ENCODE data around the gene ARHGEF1. TPM values are rescaled to one million over a fixed set of nuclear protein-coding genes. Genes with fewer than 3 reads are reported as not detected.

ARHGEF1 gene
- total and polyA plus RNA-seq, 3 donors from 2014 or later, result 33.2 to 56.3 (median 51.2) TPM

DNA sequence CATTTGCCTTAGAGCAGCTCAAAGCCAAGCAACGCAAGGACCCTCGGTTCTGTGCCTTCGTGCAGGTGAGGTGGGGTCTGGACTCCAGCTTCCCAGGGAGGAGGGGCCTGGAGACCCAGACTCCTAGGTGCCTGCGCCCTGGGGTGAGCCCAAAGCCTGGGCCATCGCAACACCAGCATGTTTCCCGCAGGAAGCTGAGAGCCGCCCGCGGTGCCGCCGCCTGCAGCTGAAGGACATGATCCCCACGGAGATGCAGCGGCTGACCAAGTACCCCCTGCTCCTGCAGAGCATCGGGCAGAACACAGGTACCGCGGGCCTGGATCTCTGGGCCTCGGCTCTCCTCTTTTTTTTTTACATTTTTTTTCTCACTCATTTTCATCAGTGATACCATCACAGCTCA, 19.6 kb downstream of the ARHGEF1 start:
- H3K9me3 ChIP-seq, result no peaks in the 10 kb centered on the region
- TF ChIP-seq POLR2A (IDR thresholded peaks at IDR 0.05), result no peak
- TF ChIP-seq, protein P1, sequence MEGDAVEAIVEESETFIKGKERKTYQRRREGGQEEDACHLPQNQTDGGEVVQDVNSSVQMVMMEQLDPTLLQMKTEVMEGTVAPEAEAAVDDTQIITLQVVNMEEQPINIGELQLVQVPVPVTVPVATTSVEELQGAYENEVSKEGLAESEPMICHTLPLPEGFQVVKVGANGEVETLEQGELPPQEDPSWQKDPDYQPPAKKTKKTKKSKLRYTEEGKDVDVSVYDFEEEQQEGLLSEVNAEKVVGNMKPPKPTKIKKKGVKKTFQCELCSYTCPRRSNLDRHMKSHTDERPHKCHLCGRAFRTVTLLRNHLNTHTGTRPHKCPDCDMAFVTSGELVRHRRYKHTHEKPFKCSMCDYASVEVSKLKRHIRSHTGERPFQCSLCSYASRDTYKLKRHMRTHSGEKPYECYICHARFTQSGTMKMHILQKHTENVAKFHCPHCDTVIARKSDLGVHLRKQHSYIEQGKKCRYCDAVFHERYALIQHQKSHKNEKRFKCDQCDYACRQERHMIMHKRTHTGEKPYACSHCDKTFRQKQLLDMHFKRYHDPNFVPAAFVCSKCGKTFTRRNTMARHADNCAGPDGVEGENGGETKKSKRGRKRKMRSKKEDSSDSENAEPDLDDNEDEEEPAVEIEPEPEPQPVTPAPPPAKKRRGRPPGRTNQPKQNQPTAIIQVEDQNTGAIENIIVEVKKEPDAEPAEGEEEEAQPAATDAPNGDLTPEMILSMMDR (IDR thresholded peaks at IDR 0.05), result no peak
- intact Hi-C loops (cut with DNase I; ENCODE audit: low total_unique reads), result no loop called here
- no peaks in the 10 kb centered on the region for H3K36me3 ChIP-seq (ENCODE audit: low read depth, missing control alignments)
- no peak overlapping the region for H3K4me3 ChIP-seq
- DNase-seq, result no peak
- WGBS, 2 donors, result 88 to 95% methylated on average over 17 of the region's 17 CpGs
- no peaks in the 10 kb centered on the region for H3K27me3 ChIP-seq
- no peak overlapping the region for H3K27ac ChIP-seq
- H3K4me1 ChIP-seq, result no peaks in the 10 kb centered on the region

DNA sequence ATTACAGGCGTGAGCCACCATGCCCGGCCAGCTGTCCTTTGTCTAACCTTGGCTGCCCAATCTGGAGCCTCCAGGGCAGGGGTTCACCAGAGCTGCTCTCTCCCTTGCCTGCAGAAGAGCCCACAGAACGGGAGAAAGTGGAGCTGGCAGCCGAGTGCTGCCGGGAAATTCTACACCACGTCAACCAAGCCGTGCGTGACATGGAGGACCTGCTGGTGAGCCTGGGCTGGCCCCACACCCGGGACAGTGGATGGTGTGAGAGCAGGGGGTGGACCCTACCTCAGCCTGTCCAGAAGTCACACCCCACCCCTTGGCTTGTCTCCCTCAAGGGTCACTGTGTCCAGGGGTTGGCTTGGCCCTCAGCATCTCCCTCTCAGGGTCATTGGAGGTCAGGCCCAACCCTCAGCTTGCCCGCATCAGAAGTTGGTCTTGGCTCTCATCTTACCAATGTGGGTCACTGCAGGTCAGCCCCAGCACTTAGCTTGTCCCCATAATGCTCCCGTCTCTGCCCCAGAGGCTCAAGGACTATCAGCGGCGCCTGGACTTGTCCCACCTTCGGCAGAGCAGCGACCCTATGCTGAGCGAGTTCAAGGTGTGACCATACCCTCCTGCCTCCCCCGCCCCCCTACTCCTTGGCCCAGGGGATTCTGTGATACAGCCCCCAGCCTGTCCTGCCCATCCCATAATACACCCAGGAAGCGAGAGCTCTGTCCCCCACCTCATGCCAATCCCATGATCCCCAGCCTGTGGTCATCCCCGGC, 20.4 kb downstream of the ARHGEF1 start:
- no peaks in the 10 kb centered on the region for H3K27me3 ChIP-seq
- no peaks in the 10 kb centered on the region for H3K36me3 ChIP-seq (ENCODE audit: low read depth, missing control alignments)
- 93 to 95% methylated on average over 13 to 19 of the region's 19 CpGs for WGBS, 2 donors
- H3K4me1 ChIP-seq, result no peaks in the 10 kb centered on the region
- no peak overlapping the region for H3K27ac ChIP-seq
- H3K9me3 ChIP-seq, result no peaks in the 10 kb centered on the region
- no peak overlapping the region for H3K4me3 ChIP-seq
- intact Hi-C loops (cut with DNase I; ENCODE audit: low total_unique reads), result no loop called here
- TF ChIP-seq, protein P1 (IDR thresholded peaks at IDR 0.05), result no peak
- no peak for TF ChIP-seq POLR2A (IDR thresholded peaks at IDR 0.05)
- no peak for DNase-seq

DNA sequence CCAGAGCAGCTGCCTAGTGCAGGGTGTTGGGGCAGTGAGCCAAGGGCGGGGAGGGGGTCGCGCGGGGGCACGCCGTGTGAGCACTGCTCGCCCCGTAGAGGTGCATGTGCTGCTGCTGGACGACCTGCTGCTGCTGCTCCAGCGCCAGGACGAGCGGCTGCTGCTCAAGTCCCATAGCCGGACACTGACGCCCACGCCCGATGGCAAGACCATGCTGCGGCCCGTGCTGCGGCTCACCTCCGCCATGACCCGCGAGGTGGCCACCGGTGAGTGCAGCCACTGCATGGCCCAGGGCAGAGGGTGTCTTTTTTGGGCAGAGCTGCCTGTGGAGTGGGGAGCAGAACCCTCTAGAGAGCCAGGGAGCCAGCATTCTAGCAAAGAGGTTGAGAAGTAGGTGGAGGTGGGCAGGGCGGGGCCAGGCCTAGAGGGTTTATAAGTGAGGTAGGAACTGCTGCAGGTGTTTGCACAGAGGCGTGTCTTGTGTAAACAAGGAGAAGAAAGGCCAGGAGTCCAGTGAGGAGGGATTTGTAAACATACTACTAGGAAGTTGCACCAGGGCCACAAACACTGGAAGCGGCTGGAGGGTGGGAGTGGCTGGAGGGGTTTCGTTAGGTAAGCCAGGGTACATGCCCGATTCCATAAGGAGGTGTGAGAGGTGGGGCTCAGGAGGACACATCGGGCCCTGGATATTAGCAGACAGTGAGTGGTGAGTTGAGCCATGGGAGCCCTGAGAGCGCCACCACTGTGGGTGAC, 21.3 kb downstream of the ARHGEF1 start:
- TF ChIP-seq POLR2A (IDR thresholded peaks at IDR 0.05), result no peak
- TF ChIP-seq, protein P1 (IDR thresholded peaks at IDR 0.05), result no peak

DNA sequence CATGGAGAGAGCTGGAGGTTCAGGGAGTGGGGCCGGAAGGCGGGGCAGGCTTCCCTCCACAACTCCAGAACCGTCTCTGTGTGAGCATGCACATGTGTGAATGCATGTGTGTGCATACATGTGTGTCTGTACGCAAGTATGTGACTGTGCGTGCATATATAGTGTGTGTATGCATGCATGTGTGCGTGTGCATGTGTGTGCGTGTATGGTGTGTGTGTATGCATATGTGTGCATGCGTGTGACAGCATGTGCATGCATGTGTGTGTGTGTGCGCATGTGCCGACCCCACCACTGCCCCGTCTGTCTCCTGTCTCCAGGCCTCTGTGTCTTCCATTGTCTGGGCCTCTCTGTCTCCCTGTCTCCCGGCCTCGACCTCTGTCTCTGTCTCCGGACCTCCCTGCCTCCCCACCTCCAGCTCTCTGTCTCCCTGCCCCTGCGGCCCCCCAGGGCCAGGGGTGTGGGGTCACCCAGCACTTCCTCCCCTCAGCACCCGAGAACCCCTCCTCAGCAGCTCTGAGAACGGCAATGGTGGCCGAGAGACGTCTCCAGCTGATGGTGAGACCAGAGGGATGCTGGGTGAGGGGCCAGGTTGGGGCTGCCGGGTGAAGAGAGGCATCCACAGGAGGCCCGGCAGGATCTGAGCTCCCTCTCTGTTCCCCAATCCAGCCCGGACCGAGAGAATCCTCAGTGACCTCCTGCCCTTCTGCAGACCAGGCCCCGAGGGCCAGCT, 22.5 kb downstream of the ARHGEF1 start:
- TF ChIP-seq, protein P1 (IDR thresholded peaks at IDR 0.05), result no peak
- TF ChIP-seq POLR2A (IDR thresholded peaks at IDR 0.05), result no peak
- DNase-seq, result no peak
- WGBS, 2 donors, result 87 to 88% methylated on average over 20 to 24 of the region's 24 CpGs
- H3K27me3 ChIP-seq, result no peaks in the 10 kb centered on the region
- no peaks in the 10 kb centered on the region for H3K9me3 ChIP-seq
- H3K27ac ChIP-seq, result no peak overlapping the region
- intact Hi-C loops (cut with DNase I; ENCODE audit: low total_unique reads), result no loop called here
- H3K4me3 ChIP-seq, result no peak overlapping the region
- H3K4me1 ChIP-seq, result no peaks in the 10 kb centered on the region
- H3K36me3 ChIP-seq (ENCODE audit: low read depth, missing control alignments), result no peaks in the 10 kb centered on the region

More for the DNA sequence above, 21.3 kb downstream of the ARHGEF1 start:
- 90 to 93% methylated on average over 8 to 30 of the region's 30 CpGs for WGBS, 2 donors
- no peak overlapping the region for H3K27ac ChIP-seq
- no peak for DNase-seq
- no peaks in the 10 kb centered on the region for H3K4me1 ChIP-seq
- no peaks in the 10 kb centered on the region for H3K36me3 ChIP-seq (ENCODE audit: low read depth, missing control alignments)
- H3K9me3 ChIP-seq, result no peaks in the 10 kb centered on the region
- intact Hi-C loops (cut with DNase I; ENCODE audit: low total_unique reads), result no loop called here
- no peaks in the 10 kb centered on the region for H3K27me3 ChIP-seq
- no peak overlapping the region for H3K4me3 ChIP-seq

All from testis (tissue), 3 donors.